Lung (tissue), 12 donors: ENCODE results near the gene PRSS36. TPM values are rescaled to one million over a fixed set of nuclear protein-coding genes. Genes with fewer than 3 reads are reported as not detected.

ENCODE experiments used
- ATAC-seq: fragments of 200-7000 bp; cut with Tn5 transposase; one replicate; pipeline ENCODE4 v1.9.1; 2020; ENCODE audit warnings: moderate number of reproducible peaks; ENCODE audit not compliant: insufficient read depth, low FRiP score
- DNase-seq, 3 donors: peaks; one replicate each; pipeline ENCODE4 v3.0.0-alpha.2; 2013 to 2017
- H3K27ac ChIP-seq, 2 donors: one replicate each; pipeline ENCODE4 v1.5.1; 2013; ENCODE audit warnings: mild to moderate bottlenecking in 2 of 2, moderate library complexity in 2 of 2, control low read depth in 1 of 2, inconsistent platforms in 1 of 2, low read depth in 1 of 2, low read length in 1 of 2
- H3K27me3 ChIP-seq, 3 donors: one replicate each; pipeline ENCODE4 v1.5.1; 2013; ENCODE audit warnings: low read length in 2 of 3; ENCODE audit not compliant: control insufficient read depth in 3 of 3, insufficient read depth in 3 of 3
- H3K36me3 ChIP-seq, 4 donors: one replicate each; pipeline ENCODE4 v1.5.1; 2013; ENCODE audit warnings: low read length in 4 of 4, mild to moderate bottlenecking in 1 of 4, moderate library complexity in 1 of 4; ENCODE audit not compliant: control insufficient read depth in 4 of 4, insufficient read depth in 4 of 4
- H3K4me1 ChIP-seq, 5 donors: one replicate each; pipeline ENCODE4 v1.5.1; 2013; ENCODE audit warnings: low read length in 5 of 5, mild to moderate bottlenecking in 2 of 5, moderate library complexity in 1 of 5; ENCODE audit not compliant: control insufficient read depth in 5 of 5, insufficient read depth in 5 of 5
- H3K4me3 ChIP-seq: one replicate; pipeline ENCODE4 v1.5.1; 2013; ENCODE audit warnings: mild to moderate bottlenecking, control low read depth, moderate library complexity
- H3K9ac ChIP-seq, 2 donors: one replicate each; pipeline ENCODE4 v1.5.1; 2013; ENCODE audit warnings: low read length in 2 of 2, control low read depth in 1 of 2; ENCODE audit not compliant: insufficient read depth in 1 of 2
- H3K9me3 ChIP-seq, 4 donors: one replicate each; pipeline ENCODE4 v1.5.1; 2013; ENCODE audit warnings: low read length in 3 of 4, mild to moderate bottlenecking in 1 of 4, moderate library complexity in 1 of 4; ENCODE audit not compliant: control insufficient read depth in 4 of 4, insufficient read depth in 3 of 4
- CTCF ChIP-seq: IDR thresholded peaks from 2 replicates; pipeline ENCODE4 v1.5.1; 2012; ENCODE audit warnings: mild to moderate bottlenecking; ENCODE audit errors: control extremely low read depth, extremely low read depth
- WGBS, 2 donors: extraction: QIAGEN DNeasy Blood & Tissue Kit; methylation state at CpG; one replicate each; pipeline ENCODE4 v1.1.7; 2013; 5-methylcytosine and 5-hydroxymethylcytosine counted together
- polyA plus RNA-seq, 2 donors: library from polyadenylated mRNA; stranded (reverse); fragments of 200-250 nt; gene quantifications; one replicate each; pipeline ENCODE4 v1.2.1, GENCODE V29; 2013
- total RNA-seq, 2 donors: library from RNA; depleted of rRNA in 1 of 2; stranded (reverse); fragments of >200 nt in 1 of 2; gene quantifications; one replicate each; pipeline ENCODE4 v1.2.1, GENCODE V29; 2014 to 2021
- donor health status: control.
- donor health status: control.
- donor health status: Bipolar disorder and iron deficiency.
- donor health status: healthy.
- donor health status: DM: yes; HTN: yes; CAD: no.

PRSS36 gene
- total and polyA plus RNA-seq, 4 donors: 0.43 to 4.2 (median 3.1) TPM

- H3K9ac ChIP-seq: peak overlapping the region in 1 of 2 donors; percentile 66
- TF ChIP-seq CTCF: no peak
- ATAC-seq: no peak
- H3K4me3 ChIP-seq: no peak overlapping the region
- peaks cover 8 to 34% (median 10%) of the 10 kb centered on the region in 5 donors for H3K4me1 ChIP-seq
- H3K27me3 ChIP-seq: no peaks in the 10 kb centered on the region
- H3K9me3 ChIP-seq: no peaks in the 10 kb centered on the region
- peak overlapping the region in 1 of 2 donors; percentile 34 for H3K27ac ChIP-seq
- H3K36me3 ChIP-seq: peaks cover 35 to 47% (median 41%) of the 10 kb centered on the region in 4 donors
- WGBS, 2 donors: 34 to 44% methylated on average over 7 of the region's 7 CpGs
- DNase-seq: no peak
Observed at GRCh38 chr16:31182391-31182790, 32.5 kb upstream of the PRSS36 start.

GRCh38 chr16:31181102-31181830 is 31.4 kb upstream of the PRSS36 start:
- Histone ChIP-seq H3K9ac (peak overlapping the region; percentile 73 to 96), H3K9me3 (no peaks in the 10 kb centered on the region), H3K36me3 (peaks cover 25 to 36% (median 31%) of the 10 kb centered on the region in 4 donors), H3K4me1 (peaks cover 10 to 34% (median 11%) of the 10 kb centered on the region in 5 donors), H3K4me3 (peak overlapping the region; percentile 82), H3K27ac (peak overlapping the region; percentile 95 to 97), H3K27me3 (no peaks in the 10 kb centered on the region)
- no peak for TF ChIP-seq CTCF
- WGBS, 2 donors: 4 to 5% methylated on average over 31 of the region's 31 CpGs
- DNase-seq: peak in 2 of 3 donors; percentile 25 to 34
- no peak for ATAC-seq

GRCh38 chr16:31179747-31180459 is 30.0 kb upstream of the PRSS36 start, which contains the start of gene FUS:
Gene FUS (plus strand): TSS chr16:31180139. CDS start chr16:31180215, 76 bp downstream.
- peak within 1 kb of the TSS; percentile 95 to 97 for H3K27ac ChIP-seq
- DNase-seq: peak; percentile 94 to 97 (median 96)
- no peak for TF ChIP-seq CTCF
- H3K4me3 ChIP-seq: peak within 1 kb of the TSS; percentile 82
- peak; percentile 88 for ATAC-seq
- peaks cover 8 to 34% (median 11%) of the 10 kb centered on the region in 5 donors for H3K4me1 ChIP-seq
- WGBS, 2 donors: 0% methylated on average over 69 of the region's 69 CpGs
- no peaks in the 10 kb centered on the region for H3K27me3 ChIP-seq
- peak within 1 kb of the TSS; percentile 96 to 98 for H3K9ac ChIP-seq
- no peaks in the 10 kb centered on the region for H3K9me3 ChIP-seq
- H3K36me3 ChIP-seq: peaks cover 12 to 22% (median 18%) of the 10 kb centered on the region in 4 donors
